A549 (cell line): Measurements from ENCODE around the gene PBX3.

Experiments
- BHLHE40 ChIP-seq: IDR thresholded peaks from 2 replicates; pipeline ENCODE4 v1.6.1; 2012; ENCODE audit warnings: low read depth, low read length, inconsistent platforms
- CHD2 ChIP-seq: fragments of 150-350 bp; IDR thresholded peaks from 2 replicates; pipeline ENCODE4 v1.6.1; 2014; ENCODE audit warnings: low read length; ENCODE audit not compliant: partially characterized antibody
- POLR2A ChIP-seq: IDR thresholded peaks from 2 replicates; pipeline ENCODE4 v1.6.1; 2012; ENCODE audit warnings: mild to moderate bottlenecking, low read length
- RFX5 ChIP-seq: fragments of 450-650 bp; IDR thresholded peaks from 2 replicates; pipeline ENCODE4 v1.7.1; 2014; ENCODE audit warnings: antibody characterized with exemption, mild to moderate bottlenecking, moderate library complexity
- SREBF2 ChIP-seq: fragments of 450-650 bp; IDR thresholded peaks from 2 replicates; pipeline ENCODE4 v1.6.1; 2014; ENCODE audit warnings: mild to moderate bottlenecking, moderate library complexity
- TP53 ChIP-seq: fragments of 250-450 bp; sonication (Bioruptor Pico); IDR thresholded peaks from 2 replicates; pipeline ENCODE4 v1.5.0; 2021; ENCODE audit warnings: mild to moderate bottlenecking, moderate library complexity
- TF ChIP-seq, protein P1 (sequence below): fragments of >200 bp; sonication (Bioruptor Twin); formaldehyde crosslinking; IDR thresholded peaks from 3 replicates; pipeline ENCODE4 v1.5.1; 2016
- TF ChIP-seq, protein P2 (sequence below): fragments of 150-350 bp; IDR thresholded peaks from 2 replicates; pipeline ENCODE4 v1.6.1; 2014; ENCODE audit warnings: low read depth, mild to moderate bottlenecking, low read length

- no peak for TF ChIP-seq SREBF2
- TF ChIP-seq, protein P1, sequence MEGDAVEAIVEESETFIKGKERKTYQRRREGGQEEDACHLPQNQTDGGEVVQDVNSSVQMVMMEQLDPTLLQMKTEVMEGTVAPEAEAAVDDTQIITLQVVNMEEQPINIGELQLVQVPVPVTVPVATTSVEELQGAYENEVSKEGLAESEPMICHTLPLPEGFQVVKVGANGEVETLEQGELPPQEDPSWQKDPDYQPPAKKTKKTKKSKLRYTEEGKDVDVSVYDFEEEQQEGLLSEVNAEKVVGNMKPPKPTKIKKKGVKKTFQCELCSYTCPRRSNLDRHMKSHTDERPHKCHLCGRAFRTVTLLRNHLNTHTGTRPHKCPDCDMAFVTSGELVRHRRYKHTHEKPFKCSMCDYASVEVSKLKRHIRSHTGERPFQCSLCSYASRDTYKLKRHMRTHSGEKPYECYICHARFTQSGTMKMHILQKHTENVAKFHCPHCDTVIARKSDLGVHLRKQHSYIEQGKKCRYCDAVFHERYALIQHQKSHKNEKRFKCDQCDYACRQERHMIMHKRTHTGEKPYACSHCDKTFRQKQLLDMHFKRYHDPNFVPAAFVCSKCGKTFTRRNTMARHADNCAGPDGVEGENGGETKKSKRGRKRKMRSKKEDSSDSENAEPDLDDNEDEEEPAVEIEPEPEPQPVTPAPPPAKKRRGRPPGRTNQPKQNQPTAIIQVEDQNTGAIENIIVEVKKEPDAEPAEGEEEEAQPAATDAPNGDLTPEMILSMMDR = no peak
- no peak for TF ChIP-seq TP53
- TF ChIP-seq, protein P2, sequence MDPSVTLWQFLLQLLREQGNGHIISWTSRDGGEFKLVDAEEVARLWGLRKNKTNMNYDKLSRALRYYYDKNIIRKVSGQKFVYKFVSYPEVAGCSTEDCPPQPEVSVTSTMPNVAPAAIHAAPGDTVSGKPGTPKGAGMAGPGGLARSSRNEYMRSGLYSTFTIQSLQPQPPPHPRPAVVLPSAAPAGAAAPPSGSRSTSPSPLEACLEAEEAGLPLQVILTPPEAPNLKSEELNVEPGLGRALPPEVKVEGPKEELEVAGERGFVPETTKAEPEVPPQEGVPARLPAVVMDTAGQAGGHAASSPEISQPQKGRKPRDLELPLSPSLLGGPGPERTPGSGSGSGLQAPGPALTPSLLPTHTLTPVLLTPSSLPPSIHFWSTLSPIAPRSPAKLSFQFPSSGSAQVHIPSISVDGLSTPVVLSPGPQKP = no peak
- no peak for TF ChIP-seq BHLHE40
- TF ChIP-seq RFX5 = no peak
- TF ChIP-seq POLR2A = no peak
- no peak for TF ChIP-seq CHD2
These were observed 140.0 kb downstream of the PBX3 start for GRCh38 chr9:125887172-125887571.
